Measurements from ENCODE around the gene PODNL1.

GRCh38 chr19:13964776-13965175 is 26.6 kb upstream of the PODNL1 start:
- TF ChIP-seq POLR2A (IDR thresholded peaks at IDR 0.05; ENCODE audit: low read length) (no peak), GATA1 (IDR thresholded peaks at IDR 0.05; ENCODE audit: low read depth, low read length) (no peak)
